Measurements from ENCODE around the gene MSH2.
"Not testable (repeated sequence)": the region's sequence is repeated elsewhere in the genome, so short reads cannot be mapped to it uniquely, and the experiment has no call there.

The MSH2 gene

GRCh38 chr2:47388888-47389287, 14.1 kb upstream of the MSH2 start:
- H3K27me3 ChIP-seq (ENCODE audit: low read depth): no peaks in the 10 kb centered on the region
- H3K4me1 ChIP-seq: no peaks in the 10 kb centered on the region
- in situ Hi-C loops (cut with MboI; ENCODE audit: low sequenced_read_pairs): loop anchor here (5.0 kb wide), 1 partner anchor 52 kb away; no protein-coding TSS in a partner anchor
- no peaks in the 10 kb centered on the region for H3K9me3 ChIP-seq
- H3K36me3 ChIP-seq (replicated peaks): no peaks in the 10 kb centered on the region
- H3K4me3 ChIP-seq: no peak overlapping the region
- DNase-seq (ENCODE audit: low spot score in 2 of 2): no peak

- no peak overlapping the region for H3K4me3 ChIP-seq
- no peaks in the 10 kb centered on the region for H3K9me3 ChIP-seq
- no peaks in the 10 kb centered on the region for H3K27me3 ChIP-seq (ENCODE audit: low read depth)
- no peaks in the 10 kb centered on the region for H3K36me3 ChIP-seq (replicated peaks)
- H3K4me1 ChIP-seq: no peaks in the 10 kb centered on the region
- in situ Hi-C loops (cut with MboI; ENCODE audit: low sequenced_read_pairs): loop anchor here (5.0 kb wide), 1 partner anchor 52 kb away; no protein-coding TSS in a partner anchor
- no peak for DNase-seq (ENCODE audit: low spot score in 2 of 2)
Measured at GRCh38 chr2:47389692-47390091, 13.3 kb upstream of the MSH2 start.

GRCh38 chr2:47401789-47402554, 984 bp upstream of the MSH2 start:
- DNase-seq (ENCODE audit: low spot score in 2 of 2): no peak
- Histone ChIP-seq H3K27me3 (ENCODE audit: low read depth) (no peaks in the 10 kb centered on the region), H3K4me3 (peak overlapping the region; percentile 87), H3K4me1 (peaks cover 21% of the 10 kb centered on the region), H3K36me3 (replicated peaks) (peaks cover 3% of the 10 kb centered on the region), H3K9me3 (no peaks in the 10 kb centered on the region)
- in situ Hi-C loops (cut with MboI; ENCODE audit: low sequenced_read_pairs): no loop called here

- peaks cover 3% of the 10 kb centered on the region for H3K36me3 ChIP-seq (replicated peaks)
- H3K27me3 ChIP-seq (ENCODE audit: low read depth): no peaks in the 10 kb centered on the region
- no peak for DNase-seq (ENCODE audit: low spot score in 2 of 2)
- H3K4me1 ChIP-seq: peaks cover 21% of the 10 kb centered on the region
- peak overlapping the region; percentile 87 for H3K4me3 ChIP-seq
- in situ Hi-C loops (cut with MboI; ENCODE audit: low sequenced_read_pairs): no loop called here
- H3K9me3 ChIP-seq: no peaks in the 10 kb centered on the region
Measured at GRCh38 chr2:47402555-47402804, 476 bp upstream of the MSH2 start.

- DNase-seq (ENCODE audit: low spot score in 2 of 2): peak in 1 of 2 experiments; percentile 23
- Histone ChIP-seq H3K4me1 (peaks cover 21% of the 10 kb centered on the region), H3K9me3 (no peaks in the 10 kb centered on the region), H3K4me3 (peak overlapping the region; percentile 87), H3K27me3 (ENCODE audit: low read depth) (no peaks in the 10 kb centered on the region), H3K36me3 (replicated peaks) (peaks cover 9% of the 10 kb centered on the region)
- in situ Hi-C loops (cut with MboI; ENCODE audit: low sequenced_read_pairs): no loop called here
Measured at GRCh38 chr2:47403609-47404193, 745 bp downstream of the MSH2 start.

- in situ Hi-C loops (cut with MboI; ENCODE audit: low sequenced_read_pairs): no loop called here
- Histone ChIP-seq H3K27me3 (ENCODE audit: low read depth) (no peaks in the 10 kb centered on the region), H3K4me3 (peak overlapping the region; percentile 87), H3K4me1 (peaks cover 21% of the 10 kb centered on the region), H3K9me3 (no peaks in the 10 kb centered on the region), H3K36me3 (replicated peaks) (peaks cover 9% of the 10 kb centered on the region)
- no peak for DNase-seq (ENCODE audit: low spot score in 2 of 2)
Measured at GRCh38 chr2:47404356-47404755, 1.4 kb downstream of the MSH2 start.

- no peak overlapping the region for H3K4me3 ChIP-seq
- DNase-seq (ENCODE audit: low spot score in 2 of 2): no peak
- H3K9me3 ChIP-seq: no peaks in the 10 kb centered on the region
- in situ Hi-C loops (cut with MboI; ENCODE audit: low sequenced_read_pairs): no loop called here
- H3K27me3 ChIP-seq (ENCODE audit: low read depth): no peaks in the 10 kb centered on the region
- H3K4me1 ChIP-seq: peaks cover 21% of the 10 kb centered on the region
- H3K36me3 ChIP-seq (replicated peaks): peaks cover 14% of the 10 kb centered on the region
Measured at GRCh38 chr2:47405757-47406156, 2.8 kb downstream of the MSH2 start.

- Histone ChIP-seq H3K36me3 (replicated peaks) (peaks cover 17% of the 10 kb centered on the region), H3K4me1 (peaks cover 21% of the 10 kb centered on the region)
- H3K9me3 ChIP-seq; H3K27me3 ChIP-seq (ENCODE audit: low read depth); H3K4me3 ChIP-seq; DNase-seq (ENCODE audit: low spot score in 2 of 2); in situ Hi-C loops (cut with MboI; ENCODE audit: low sequenced_read_pairs): not testable (repeated sequence)
Measured at GRCh38 chr2:47406649-47407330, 3.8 kb downstream of the MSH2 start.

GRCh38 chr2:47407976-47408375, 5.0 kb downstream of the MSH2 start:
- in situ Hi-C loops (cut with MboI; ENCODE audit: low sequenced_read_pairs); H3K4me3 ChIP-seq: not testable (repeated sequence)

GRCh38 chr2:47414682-47415458, 11.9 kb downstream of the MSH2 start:
- H3K27me3 ChIP-seq (ENCODE audit: low read depth): no peaks in the 10 kb centered on the region
- H3K36me3 ChIP-seq (replicated peaks): peaks cover 47% of the 10 kb centered on the region
- in situ Hi-C loops (cut with MboI; ENCODE audit: low sequenced_read_pairs): no loop called here
- H3K4me3 ChIP-seq: no peak overlapping the region
- H3K4me1 ChIP-seq: no peaks in the 10 kb centered on the region
- DNase-seq (ENCODE audit: low spot score in 2 of 2): no peak
- no peaks in the 10 kb centered on the region for H3K9me3 ChIP-seq

More at GRCh38 chr2:47407976-47408375, 5.0 kb downstream of the MSH2 start:
- DNase-seq (ENCODE audit: low spot score in 2 of 2); H3K27me3 ChIP-seq (ENCODE audit: low read depth); H3K9me3 ChIP-seq: not testable (repeated sequence)
- Histone ChIP-seq H3K4me1 (peaks cover 21% of the 10 kb centered on the region), H3K36me3 (replicated peaks) (peaks cover 25% of the 10 kb centered on the region)

GRCh38 chr2:47420214-47420613, 17.3 kb downstream of the MSH2 start:
- H3K9me3 ChIP-seq: no peaks in the 10 kb centered on the region
- no peaks in the 10 kb centered on the region for H3K4me1 ChIP-seq
- peaks cover 41% of the 10 kb centered on the region for H3K36me3 ChIP-seq (replicated peaks)
- in situ Hi-C loops (cut with MboI; ENCODE audit: low sequenced_read_pairs): no loop called here
- no peak overlapping the region for H3K4me3 ChIP-seq
- no peaks in the 10 kb centered on the region for H3K27me3 ChIP-seq (ENCODE audit: low read depth)
- no peak for DNase-seq (ENCODE audit: low spot score in 2 of 2)

GRCh38 chr2:47420683-47421082, 17.7 kb downstream of the MSH2 start:
- H3K36me3 ChIP-seq (replicated peaks): peaks cover 42% of the 10 kb centered on the region
- H3K4me1 ChIP-seq; DNase-seq (ENCODE audit: low spot score in 2 of 2); H3K9me3 ChIP-seq; H3K4me3 ChIP-seq; in situ Hi-C loops (cut with MboI; ENCODE audit: low sequenced_read_pairs); H3K27me3 ChIP-seq (ENCODE audit: low read depth): not testable (repeated sequence)

- Histone ChIP-seq H3K27me3 (ENCODE audit: low read depth) (no peaks in the 10 kb centered on the region), H3K9me3 (no peaks in the 10 kb centered on the region), H3K36me3 (replicated peaks) (peaks cover 28% of the 10 kb centered on the region), H3K4me1 (no peaks in the 10 kb centered on the region), H3K4me3 (no peak overlapping the region)
- no peak for DNase-seq (ENCODE audit: low spot score in 2 of 2)
- in situ Hi-C loops (cut with MboI; ENCODE audit: low sequenced_read_pairs): no loop called here
Measured at GRCh38 chr2:47422016-47422415, 19.1 kb downstream of the MSH2 start.

- DNase-seq (ENCODE audit: low spot score in 2 of 2): no peak
- Histone ChIP-seq H3K9me3 (no peaks in the 10 kb centered on the region), H3K36me3 (replicated peaks) (peaks cover 23% of the 10 kb centered on the region), H3K4me3 (no peak overlapping the region), H3K4me1 (no peaks in the 10 kb centered on the region), H3K27me3 (ENCODE audit: low read depth) (no peaks in the 10 kb centered on the region)
- in situ Hi-C loops (cut with MboI; ENCODE audit: low sequenced_read_pairs): no loop called here
Measured at GRCh38 chr2:47422560-47422959, 19.6 kb downstream of the MSH2 start.
